ENCODE measurements around the gene CHST4.

DNA sequence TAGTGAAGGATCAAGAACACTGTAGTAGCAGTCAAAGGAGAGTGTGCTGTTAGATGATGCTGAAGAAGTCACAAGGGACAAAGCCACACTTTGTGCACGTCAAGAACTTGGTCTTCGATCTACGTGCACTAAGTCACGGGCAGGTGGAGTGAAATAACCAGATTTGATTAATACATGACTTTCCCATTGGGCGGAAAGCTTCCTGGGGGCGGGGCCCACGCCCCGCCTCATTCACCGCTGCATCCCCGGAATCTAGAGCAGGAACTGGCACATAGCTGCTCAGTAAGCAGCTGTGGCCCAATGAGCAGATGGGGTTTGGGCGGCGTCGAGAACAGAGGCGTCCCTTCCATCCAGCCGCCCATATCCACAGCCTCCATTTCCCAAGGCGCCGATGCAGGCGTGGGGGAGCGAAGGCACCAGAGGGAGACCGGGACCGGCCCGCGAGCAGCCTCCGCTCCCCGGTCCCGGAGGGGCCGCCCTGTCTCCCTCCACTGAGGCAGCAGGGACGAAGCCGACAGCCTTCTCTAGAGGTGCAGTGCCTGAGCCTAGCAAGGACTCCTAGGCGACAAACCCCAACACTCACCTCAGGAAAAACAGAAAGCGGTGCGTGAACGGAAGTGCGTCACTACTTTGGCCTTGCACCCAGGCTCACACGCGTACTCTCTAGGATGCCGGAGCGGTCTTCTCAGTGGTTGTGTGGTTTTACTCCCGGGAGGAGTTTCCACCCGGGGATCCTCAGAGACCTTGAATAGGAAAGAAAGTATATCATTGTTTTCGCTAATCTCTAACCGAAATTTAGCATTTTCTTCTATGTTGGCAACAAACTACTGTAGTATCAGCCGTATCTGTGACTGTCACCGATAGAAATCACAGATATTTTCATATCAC, 42.0 kb upstream of the CHST4 start:
- no peak for TF ChIP-seq CTCF (IDR thresholded peaks at IDR 0.05)
- peak; percentile 63 to 71 for TF ChIP-seq POLR2A (IDR thresholded peaks at IDR 0.05)
- TF ChIP-seq POLR2AphosphoS5 (IDR thresholded peaks at IDR 0.05) = peak; percentile 92
- TF ChIP-seq EP300 (IDR thresholded peaks at IDR 0.05) = no peak

Measured in gastroesophageal sphincter (tissue), 3 donors.